GM10266 (cell line): ENCODE measurements around the gene SELENOW.
"Not testable (repeated sequence)": the region's sequence is repeated elsewhere in the genome, so short reads cannot be mapped to it uniquely, and the experiment has no call there.

Source experiments
- DNase-seq: peaks from one replicate; pipeline ENCODE4 v3.0.0; 2012; ENCODE audit errors: extremely low spot score
- TF ChIP-seq, protein P1 (sequence below): IDR thresholded peaks from 2 replicates; pipeline ENCODE4 v1.5.1; 2012; ENCODE audit warnings: mild to moderate bottlenecking, low read depth; ENCODE audit not compliant: control insufficient read depth, insufficient read depth; ENCODE audit errors: missing control alignments

SELENOW gene

DNA sequence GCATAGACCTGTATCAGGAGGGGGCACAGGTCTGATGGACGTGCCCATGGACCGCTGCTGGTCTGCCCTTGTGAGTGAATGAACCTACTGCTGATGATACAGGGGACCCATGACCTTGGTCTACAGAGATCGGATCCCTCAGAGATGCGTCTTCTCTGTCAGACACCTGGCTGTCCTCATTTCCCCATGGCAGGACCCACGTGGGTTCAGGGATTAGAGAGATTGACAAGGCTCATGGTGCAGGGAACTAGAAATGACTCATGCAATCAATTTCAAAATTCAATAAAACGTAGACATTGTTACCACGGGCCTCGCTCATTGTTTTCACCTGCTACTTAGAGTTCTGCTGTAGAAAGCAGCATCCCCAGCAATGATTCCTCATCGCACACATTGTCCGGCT lies 26.8 kb downstream of the SELENOW start:
- TF ChIP-seq, protein P1, sequence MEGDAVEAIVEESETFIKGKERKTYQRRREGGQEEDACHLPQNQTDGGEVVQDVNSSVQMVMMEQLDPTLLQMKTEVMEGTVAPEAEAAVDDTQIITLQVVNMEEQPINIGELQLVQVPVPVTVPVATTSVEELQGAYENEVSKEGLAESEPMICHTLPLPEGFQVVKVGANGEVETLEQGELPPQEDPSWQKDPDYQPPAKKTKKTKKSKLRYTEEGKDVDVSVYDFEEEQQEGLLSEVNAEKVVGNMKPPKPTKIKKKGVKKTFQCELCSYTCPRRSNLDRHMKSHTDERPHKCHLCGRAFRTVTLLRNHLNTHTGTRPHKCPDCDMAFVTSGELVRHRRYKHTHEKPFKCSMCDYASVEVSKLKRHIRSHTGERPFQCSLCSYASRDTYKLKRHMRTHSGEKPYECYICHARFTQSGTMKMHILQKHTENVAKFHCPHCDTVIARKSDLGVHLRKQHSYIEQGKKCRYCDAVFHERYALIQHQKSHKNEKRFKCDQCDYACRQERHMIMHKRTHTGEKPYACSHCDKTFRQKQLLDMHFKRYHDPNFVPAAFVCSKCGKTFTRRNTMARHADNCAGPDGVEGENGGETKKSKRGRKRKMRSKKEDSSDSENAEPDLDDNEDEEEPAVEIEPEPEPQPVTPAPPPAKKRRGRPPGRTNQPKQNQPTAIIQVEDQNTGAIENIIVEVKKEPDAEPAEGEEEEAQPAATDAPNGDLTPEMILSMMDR = no peak

DNA sequence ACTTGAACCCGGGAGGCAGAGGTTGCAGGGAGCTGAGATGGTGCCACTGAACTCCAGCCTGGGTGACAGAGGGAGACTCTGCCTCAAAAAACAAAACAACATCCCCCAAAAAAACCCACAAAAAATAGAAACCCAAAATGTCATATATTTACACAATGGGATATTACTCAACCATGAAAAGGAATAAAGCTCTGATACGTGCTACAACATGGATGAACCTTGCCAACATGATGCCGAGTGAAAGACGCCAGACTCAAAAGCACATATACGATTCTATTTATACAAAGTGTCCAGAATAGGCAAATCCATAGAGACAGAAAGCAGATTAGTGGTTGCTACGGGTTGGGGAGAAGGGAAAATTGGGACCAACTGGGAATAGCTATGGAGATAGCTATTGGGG lies 27.9 kb downstream of the SELENOW start:
- DNase-seq = no peak

More for the DNA sequence above, 26.8 kb downstream of the SELENOW start:
- no peak for DNase-seq

DNA sequence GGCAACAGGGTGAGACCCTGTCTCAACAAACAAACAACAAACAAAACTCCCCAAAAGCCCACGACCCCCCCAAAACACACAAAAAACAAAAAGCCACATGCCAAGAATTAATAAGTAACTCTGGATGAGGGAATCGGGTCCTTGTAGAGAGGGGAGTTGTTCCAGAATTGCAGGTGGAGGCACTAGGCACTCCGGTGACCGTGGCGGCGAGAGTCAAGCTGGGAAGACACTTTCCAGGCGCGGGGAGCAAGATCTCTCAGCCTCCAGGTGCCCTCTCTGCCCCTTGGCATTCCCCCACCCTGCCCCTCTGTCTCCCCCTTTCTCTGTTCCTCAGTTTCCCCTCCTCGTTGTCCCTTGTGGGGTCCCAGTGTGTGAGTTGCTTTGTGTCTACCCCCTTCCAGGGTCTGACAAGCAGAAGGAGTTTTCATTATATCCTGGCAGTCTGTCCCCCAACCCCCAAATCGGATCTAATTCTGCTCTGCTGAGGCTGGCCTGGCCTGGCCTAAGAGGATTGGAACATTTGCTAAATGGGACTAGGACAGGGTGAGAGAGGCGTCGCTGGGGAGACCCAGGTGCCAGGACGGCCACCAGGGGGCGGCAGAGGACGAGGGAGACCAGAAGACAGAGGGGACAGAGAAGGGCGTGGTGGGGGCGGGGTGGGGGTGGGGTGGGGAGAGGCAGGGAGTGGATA lies 34.9 kb downstream of the SELENOW start:
- TF ChIP-seq, protein P1 = peak; percentile 81
- peak; percentile 83 for DNase-seq

More for the DNA sequence above, 27.9 kb downstream of the SELENOW start:
- TF ChIP-seq, protein P1 = no peak

DNA sequence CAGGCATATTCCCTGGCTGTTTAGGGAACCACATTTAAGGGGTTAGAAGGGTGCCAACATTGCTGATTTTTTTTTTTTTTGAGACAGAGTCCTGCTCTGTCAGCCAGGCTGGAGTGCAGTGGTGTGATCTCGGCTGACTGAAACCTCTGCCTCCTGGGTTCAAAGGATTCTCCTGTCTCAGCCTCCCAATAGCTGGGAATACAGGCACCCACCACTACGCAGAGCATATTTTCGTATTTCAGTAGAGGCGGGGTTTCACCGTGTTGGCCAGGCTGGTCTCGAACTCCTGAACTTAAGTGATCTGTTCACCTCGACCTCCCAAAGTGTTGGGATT lies 35.5 kb downstream of the SELENOW start:
- DNase-seq = no peak
- TF ChIP-seq, protein P1 = no peak

DNA sequence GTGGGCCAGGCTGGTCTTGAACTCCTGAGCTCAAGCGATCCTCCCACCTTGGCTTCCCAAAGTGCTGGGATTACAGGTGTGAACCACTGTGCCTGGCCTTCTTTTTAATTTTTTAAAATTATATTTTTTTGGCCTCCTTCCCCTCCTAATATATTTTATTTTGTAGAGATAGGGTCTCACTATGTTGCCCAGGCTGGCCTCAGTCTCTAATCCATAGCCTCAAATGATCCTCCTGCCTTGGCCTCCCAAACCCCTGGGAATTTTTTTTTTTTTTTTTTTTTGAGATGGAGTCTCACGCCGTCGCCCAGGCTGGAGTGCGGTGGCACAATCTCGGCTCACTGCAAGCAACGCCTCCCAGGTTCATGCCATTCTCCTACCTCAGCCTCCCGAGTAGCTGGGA lies 37.8 kb downstream of the SELENOW start:
- DNase-seq = not testable (repeated sequence)

DNA sequence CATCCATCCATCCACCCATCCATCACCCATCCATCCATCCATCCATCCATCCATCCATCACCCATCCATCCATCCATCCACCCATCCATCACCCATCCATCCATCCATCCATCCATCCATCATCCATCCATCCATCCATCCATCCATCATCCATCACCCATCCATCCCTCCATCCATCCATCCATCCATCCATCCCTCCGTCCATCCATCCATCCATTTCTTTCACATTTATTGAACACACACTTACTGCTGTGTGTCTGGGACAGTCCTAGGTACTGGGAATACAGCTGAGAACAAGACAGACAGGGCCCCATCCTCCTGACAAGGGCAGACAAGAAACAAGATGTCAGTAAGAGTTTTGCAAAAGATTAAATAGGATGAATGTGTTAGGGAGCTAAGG lies 39.7 kb downstream of the SELENOW start:
- not testable (repeated sequence) for DNase-seq

DNA sequence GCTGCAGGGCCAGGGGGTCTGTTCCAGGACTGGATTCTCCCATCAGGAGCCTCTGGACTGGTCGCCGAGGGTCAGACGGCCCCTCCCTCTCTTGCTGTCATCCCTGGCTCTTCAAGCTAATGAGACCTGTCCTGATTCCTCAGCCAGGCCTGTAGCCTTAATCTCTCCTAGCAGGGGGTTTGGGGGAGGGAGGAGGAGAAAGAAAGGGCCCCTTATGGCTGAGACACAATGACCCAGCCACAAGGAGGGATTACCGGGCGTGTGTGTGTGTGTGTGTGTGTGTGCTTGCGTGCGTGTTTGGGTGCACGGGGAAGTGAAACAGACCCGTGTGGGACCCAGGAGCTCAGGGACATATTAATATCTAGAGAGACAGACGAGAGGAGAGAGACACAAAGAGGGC lies 41.4 kb downstream of the SELENOW start:
- DNase-seq = no peak
- TF ChIP-seq, protein P1 = no peak

DNA sequence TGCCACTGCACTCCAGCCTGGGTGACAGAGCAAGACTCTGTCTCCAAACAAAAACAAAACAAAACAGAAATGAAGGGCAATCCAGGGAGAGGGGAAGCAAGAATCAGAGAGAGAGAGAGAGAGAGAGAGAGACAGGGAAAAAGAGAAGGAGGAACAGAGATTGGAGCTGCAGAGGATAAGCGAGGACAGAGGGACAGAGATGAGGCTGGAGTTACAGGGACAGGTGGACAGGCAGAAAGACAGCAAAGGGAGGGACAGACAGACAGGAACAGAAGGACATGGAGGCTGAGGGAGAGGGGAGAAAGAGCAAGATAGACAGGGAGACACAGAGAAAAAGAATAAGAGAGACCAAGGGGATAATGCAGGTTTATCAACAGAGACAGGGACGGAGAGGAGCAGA lies 41.9 kb downstream of the SELENOW start:
- no peak for DNase-seq
- TF ChIP-seq, protein P1 = no peak
